Ecto neural progenitor cell (in vitro differentiated cells): ENCODE results near the gene STK38L.

ENCODE experiments used
- DNase-seq: peaks from one replicate; pipeline ENCODE4 v3.0.0-alpha.2; 2018; ENCODE audit warnings: low spot score

Gene STK38L

DNA sequence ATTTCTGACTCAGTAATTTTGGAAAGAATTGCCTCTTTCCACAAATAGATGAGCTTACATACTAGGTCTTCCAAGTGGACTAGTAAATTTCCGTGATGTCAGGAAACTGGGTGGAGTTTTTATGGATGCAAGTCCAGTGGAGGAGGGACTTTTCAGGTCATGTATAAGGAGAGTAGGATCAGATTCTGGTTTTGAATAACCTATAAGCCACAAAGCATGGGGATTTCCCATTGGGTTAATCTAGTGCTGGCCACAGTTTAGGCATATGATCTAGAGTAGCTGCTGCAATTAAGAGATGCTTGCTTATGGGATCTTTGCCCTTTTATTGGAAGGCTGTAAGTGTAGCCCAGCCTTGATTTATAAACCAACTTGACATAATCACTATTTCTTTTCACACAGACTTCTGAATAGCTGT is 33.8 kb downstream of the STK38L start:
- no peak for DNase-seq

DNA sequence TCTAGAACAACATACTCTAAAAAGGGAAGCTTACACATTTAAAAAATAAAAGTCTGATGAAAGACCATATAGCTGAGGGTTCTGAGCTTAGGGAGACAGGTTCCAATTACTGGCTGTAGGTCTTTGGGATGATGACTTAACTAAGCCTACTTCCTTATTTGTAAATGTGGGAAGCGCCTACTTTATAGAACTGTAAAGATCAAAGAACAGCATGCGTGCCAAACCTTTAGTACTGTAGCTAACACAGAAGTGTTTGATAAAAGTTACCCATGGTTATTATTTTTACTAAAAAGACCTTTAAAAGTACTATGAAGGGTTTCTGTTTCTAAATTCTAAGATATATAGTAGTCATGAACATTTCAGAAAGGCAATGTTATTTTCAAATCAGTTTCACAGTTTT is 35.7 kb downstream of the STK38L start:
- no peak for DNase-seq

DNA sequence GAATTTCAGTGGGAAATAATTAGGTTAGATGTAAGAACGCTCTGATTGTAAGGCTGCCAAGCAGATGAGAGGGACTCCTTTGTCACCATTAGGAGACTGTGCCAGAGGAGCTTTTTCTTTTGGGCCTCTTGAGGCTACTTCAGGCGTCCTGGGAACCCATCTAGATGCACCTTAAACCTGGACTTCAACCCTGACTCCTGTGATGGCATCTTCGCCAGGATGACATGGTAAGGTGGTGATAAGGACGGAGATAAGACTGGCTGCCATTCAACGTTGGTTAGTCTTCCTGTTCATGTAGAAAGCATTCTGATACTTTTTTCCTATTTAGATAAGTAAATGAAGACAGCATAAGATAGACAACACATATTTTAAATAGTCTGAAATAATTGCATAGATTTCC is 36.3 kb downstream of the STK38L start:
- no peak for DNase-seq

- no peak for DNase-seq
Measured at GRCh38 chr12:27282754-27283153, 38.7 kb downstream of the STK38L start.

DNA sequence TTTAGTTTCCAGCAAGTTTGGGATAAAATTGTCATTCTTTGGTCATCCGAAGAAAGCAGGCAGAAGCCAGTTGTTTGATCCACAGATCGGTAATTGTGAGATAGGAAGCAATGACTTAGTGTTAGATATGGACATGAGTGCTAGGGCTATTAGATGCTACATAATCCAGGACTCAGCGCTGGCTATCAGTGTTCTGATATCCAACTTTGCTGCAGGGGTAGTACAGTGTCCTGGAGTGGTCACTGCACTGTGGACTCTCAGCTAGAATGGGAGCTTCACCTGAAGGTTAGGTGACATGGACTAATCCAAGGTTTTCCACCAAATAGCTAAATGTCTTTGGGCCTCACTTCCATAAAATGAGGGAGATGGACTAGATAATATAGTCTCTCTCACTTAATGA is 39.9 kb downstream of the STK38L start:
- DNase-seq = no peak

DNA sequence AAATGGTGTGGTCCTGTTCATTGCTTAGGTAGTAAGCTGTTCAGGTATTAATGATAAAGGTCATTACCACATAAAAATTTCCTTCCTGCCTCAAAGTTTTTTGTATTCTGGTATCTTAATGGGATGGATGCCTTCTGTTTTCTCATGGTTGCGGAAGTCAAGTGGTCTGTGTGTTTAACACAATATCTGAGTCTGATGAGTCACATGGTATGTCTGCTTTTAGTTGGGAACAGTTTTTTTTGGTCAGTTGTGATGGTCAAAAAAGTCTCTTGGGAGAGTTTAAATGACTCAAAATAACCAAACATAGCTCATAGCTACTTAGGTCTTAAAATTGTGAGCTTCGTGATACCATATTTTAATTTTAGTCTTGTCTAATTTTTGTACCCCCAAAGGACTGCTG is 40.7 kb downstream of the STK38L start:
- DNase-seq = no peak

DNA sequence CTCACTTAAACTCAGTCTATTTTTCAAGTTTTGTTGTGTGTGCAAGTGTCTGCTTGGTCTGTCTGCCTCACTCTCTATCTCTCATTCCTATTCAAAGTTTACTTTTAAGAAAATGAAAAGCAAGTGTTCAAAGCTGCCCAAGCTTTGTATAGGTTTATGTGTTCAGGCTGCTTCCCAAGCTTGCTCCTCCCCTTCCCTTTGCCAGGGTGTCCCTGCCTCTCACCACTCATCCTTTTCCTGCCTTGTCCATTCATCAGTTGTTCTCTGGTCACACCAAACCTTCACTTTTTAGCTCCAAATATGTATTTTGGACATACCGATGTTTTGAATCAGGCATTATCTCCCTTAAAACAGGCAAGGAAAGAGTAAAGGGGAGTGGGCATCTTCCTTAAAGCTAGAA is 41.3 kb downstream of the STK38L start:
- DNase-seq = no peak

DNA sequence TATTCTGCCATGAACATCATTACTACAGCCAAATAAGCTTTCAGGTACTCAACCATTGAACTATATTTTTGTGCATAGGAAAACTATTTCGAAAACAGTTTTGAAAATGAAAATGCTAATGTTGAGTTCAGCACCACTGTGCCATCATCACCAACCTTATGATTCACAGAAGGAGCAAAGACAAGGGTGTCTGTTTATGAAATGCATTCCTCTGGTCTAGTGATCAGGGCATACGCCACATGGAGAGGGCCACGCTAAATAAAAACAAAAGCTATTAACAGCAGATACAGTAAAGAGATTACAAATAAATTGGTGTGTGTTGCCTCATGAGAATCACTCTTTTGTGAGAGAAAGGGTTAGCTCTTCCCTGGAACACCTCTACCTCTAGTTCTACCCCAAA is 45.3 kb downstream of the STK38L start:
- no peak for DNase-seq

DNA sequence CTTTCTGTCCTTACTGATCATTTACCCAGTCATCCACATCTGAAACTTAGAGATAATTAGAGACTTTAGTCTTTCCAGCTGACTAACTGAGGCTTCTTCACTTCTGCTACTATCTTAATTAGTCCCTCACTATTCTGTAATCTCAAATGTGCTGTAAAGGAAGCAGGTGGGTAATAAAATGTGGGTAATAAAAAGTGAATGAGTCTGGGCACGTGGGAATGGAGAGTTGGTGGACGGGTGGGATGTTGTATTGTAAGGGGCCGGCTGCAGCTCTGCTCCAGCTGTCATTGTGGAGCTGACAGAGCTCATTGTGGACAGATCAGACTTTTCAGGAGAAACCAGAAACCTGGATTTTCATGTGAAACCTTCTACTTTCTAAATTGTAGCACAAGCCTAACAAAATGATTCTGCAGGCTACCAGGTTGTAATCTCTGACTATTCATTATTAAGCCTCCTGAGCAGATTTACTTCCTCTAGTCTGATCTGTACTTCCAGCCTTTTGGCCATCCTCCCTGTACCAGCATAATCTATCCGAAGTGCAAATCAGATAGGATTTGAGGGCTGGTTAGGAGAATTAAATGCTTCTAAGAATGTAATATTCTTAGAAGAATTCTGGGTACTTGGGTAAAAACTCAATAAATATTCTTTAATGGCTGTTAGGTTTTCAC is 46.5 kb downstream of the STK38L start:
- DNase-seq = no peak

GRCh38 chr12:27291862-27292261 is 47.8 kb downstream of the STK38L start:
- no peak for DNase-seq

GRCh38 chr12:27292718-27293117 is 48.6 kb downstream of the STK38L start:
- no peak for DNase-seq

DNA sequence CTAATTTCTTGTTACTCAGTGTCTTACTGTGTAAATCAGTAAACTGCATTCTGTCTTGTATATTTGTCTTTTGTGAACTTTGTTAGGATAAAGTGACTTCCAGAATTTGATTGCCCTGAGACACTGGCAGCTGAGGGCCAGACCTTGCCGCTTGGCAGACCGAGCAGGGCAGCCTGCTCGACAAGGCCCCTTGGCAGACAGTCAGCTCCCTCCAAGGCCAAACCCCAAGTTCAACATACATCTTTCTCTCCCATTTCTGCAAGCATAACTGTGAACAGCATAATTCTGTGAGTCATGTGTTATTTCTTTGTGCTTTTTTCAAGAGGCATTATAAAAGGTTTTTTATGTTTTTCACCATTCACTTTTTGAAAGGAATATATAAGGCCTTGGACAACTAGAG is 49.4 kb downstream of the STK38L start:
- no peak for DNase-seq

DNA sequence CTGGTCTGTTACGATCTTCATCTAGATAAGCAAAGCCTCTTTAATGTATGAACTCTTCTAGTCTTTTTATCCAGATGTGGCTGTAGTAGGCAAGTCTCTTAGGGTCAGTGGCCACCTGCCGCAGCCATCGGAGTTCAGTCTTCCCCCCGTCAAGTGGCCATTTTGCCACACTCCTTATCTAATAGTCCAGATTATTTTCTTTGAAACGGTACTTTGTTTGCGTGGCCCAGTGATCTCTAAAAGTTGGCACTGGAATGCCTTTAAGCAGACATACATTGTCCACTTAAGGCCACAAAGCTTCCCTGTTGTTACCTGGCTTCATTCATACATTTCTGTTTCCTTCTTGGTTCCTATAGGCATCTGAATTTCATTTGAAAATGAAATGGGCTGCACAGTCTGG is 52.6 kb downstream of the STK38L start:
- DNase-seq = no peak

- no peak for DNase-seq
Measured at GRCh38 chr12:27297566-27297965, 53.5 kb downstream of the STK38L start.

DNA sequence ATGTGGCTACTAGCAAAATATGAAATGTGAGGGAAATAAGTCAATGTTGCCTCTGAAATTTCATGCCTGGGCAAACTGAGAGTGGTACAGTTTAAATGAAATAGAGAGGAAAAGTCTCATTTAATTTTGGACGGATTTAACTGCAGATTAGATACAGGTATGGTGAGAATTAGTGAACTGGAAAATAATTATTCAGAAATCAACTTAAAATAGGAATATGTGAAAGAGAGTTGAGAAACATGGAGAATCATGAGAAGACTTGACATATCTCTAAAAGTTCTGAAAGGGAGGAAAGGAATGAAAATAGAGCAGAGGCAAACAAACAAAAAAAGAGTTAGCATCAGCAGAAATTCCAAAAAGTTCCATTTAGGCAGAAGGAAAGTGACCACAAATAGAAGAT is 55.0 kb downstream of the STK38L start:
- DNase-seq = no peak

- DNase-seq = no peak
Measured at GRCh38 chr12:27300226-27300625, 56.1 kb downstream of the STK38L start.

DNA sequence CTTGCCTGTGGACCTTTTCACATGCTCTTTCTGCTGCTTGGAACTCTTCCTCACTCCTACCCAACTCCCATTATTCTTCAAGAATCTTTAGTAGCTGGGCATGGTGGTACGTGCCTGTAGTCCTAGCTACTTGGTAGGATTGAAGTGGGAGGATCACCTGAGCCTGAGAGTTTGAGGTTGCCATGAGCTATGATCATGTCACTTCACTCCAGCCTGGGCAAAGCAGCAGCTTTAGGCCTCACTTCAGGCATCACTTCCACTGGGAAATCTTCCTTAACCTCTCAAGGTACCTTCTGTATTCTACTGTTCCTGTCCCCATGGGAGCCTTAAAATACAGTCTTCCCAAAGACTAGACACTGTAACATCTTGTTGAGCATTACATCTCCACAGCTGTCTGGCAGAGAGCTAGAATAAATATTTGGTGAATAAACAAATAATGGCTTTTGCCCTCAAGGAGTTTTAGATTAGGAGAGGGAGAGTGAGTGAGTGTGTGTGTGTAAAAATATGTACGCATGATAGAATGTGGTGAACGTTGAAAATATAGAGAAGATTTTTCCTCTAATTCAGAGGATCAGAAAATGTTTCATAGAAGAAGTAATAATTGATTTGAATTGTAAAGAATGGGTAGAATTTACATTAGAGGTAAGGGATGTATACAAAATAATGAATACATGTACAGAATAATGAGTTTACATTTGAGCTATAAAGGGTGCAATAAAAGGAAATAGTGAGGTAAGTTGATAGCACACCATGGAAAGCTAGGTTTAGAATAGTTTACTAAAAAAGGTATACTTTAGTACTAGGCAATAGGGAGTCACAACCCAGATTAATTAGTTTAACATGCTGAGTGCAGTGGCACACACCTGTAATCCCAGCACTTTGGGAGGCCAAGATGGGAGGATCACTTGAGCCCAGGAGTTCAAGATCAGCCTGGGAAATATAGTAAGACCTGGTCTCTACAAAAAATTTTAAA is 59.3 kb downstream of the STK38L start:
- DNase-seq = no peak

DNA sequence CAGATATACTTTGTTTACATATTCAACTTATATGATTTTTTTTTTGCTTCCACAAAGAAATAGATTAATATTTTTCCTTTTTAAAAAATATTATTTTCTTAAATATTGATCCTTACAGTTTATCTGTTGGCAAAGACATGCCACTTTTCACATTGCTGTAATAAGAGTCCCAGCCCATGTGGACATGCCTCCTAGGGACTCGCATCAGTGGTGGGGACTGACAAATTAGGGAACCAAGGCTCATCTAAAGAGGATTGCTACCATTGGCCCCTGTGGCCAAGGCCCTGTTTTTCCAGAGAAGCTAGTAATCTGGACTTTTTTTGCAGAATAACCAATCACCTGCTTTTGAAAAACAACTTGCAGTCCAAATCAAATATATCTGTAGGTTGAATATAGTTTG is 60.8 kb downstream of the STK38L start:
- no peak for DNase-seq

GRCh38 chr12:27305673-27306456 is 61.8 kb downstream of the STK38L start:
- no peak for DNase-seq

GRCh38 chr12:27309293-27309994 is 65.4 kb downstream of the STK38L start:
- DNase-seq = no peak

- DNase-seq = no peak
Measured at GRCh38 chr12:27309995-27310315, 65.9 kb downstream of the STK38L start.

DNA sequence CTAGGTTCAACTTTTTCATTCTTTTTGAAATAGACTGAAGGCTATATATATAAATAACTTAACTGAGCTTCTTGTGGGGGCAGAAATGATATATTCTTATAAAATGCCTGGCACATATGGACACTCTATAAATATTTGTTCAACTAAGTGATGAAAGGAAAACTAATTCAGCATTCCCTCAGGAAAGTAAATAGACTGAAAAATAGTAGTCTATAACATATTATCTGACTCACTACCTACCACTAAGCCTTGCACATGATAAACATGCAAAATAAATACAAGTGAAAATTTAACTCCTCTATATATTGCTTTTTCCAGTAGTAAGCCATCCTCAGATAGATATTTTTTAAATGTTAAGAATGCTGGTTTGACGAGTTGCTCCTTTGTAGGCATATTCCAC is 72.9 kb downstream of the STK38L start:
- DNase-seq = no peak
